H9 (cell line): Measurements from ENCODE around the gene ELOVL2. TPM values are rescaled to one million over a fixed set of nuclear protein-coding genes. Genes with fewer than 3 reads are reported as not detected.

Experiments used
- DNase-seq: peaks from one replicate; pipeline ENCODE4 v3.0.0-alpha.2; 2017
- H2AFZ ChIP-seq: one replicate; pipeline ENCODE4 v1.6.1; 2013; ENCODE audit warnings: mild to moderate bottlenecking, low read length, control low read depth, moderate library complexity
- H2AK5ac ChIP-seq: 2 replicates; pipeline ENCODE4 v1.6.1; 2013; ENCODE audit warnings: low read length, control low read depth, mixed read lengths; ENCODE audit not compliant: insufficient read length
- H2BK120ac ChIP-seq: one replicate; pipeline ENCODE4 v1.6.1; 2013; ENCODE audit warnings: low read depth, mild to moderate bottlenecking, low read length, control low read depth, inconsistent platforms; ENCODE audit not compliant: poor library complexity, severe bottlenecking
- H2BK12ac ChIP-seq: 2 replicates; pipeline ENCODE4 v1.6.1; 2013; ENCODE audit warnings: low read length, control low read depth, mixed read lengths, low read depth; ENCODE audit not compliant: insufficient read length
- H2BK15ac ChIP-seq: 2 replicates; pipeline ENCODE4 v1.6.1; 2013; ENCODE audit warnings: low read depth, low read length, control low read depth
- H2BK20ac ChIP-seq: one replicate; pipeline ENCODE4 v1.6.1; 2013; ENCODE audit warnings: low read depth, mild to moderate bottlenecking, low read length, control low read depth, inconsistent platforms; ENCODE audit not compliant: poor library complexity, severe bottlenecking
- H2BK5ac ChIP-seq: 2 replicates; pipeline ENCODE4 v1.6.1; 2013; ENCODE audit warnings: low read length, control low read depth, mixed read lengths; ENCODE audit not compliant: insufficient read length
- H3K14ac ChIP-seq: 2 replicates; pipeline ENCODE4 v1.6.1; 2013; ENCODE audit warnings: low read length, control low read depth; ENCODE audit not compliant: insufficient read depth
- H3K18ac ChIP-seq: 2 replicates; pipeline ENCODE4 v1.6.1; 2013; ENCODE audit warnings: low read depth, mild to moderate bottlenecking, mixed read lengths, low read length, control low read depth; ENCODE audit not compliant: insufficient read length
- H3K23ac ChIP-seq: 2 replicates; pipeline ENCODE4 v1.6.1; 2013; ENCODE audit warnings: low read length, control low read depth, mixed read lengths, low read depth; ENCODE audit not compliant: insufficient read length
- H3K23me2 ChIP-seq: 2 replicates; pipeline ENCODE4 v1.6.1; 2013; ENCODE audit warnings: low read depth, mild to moderate bottlenecking, mixed read lengths, low read length, control low read depth; ENCODE audit not compliant: insufficient read length, poor library complexity, severe bottlenecking
- H3K27ac ChIP-seq: 2 replicates; pipeline ENCODE4 v1.5.1; 2013; ENCODE audit warnings: low read length, control low read depth, mixed read lengths, low read depth; ENCODE audit not compliant: insufficient read length
- H3K27me3 ChIP-seq: 2 replicates; pipeline ENCODE4 v1.6.1; 2013; ENCODE audit warnings: low read length, control low read depth, inconsistent platforms; ENCODE audit not compliant: insufficient read depth
- H3K4ac ChIP-seq: 2 replicates; pipeline ENCODE4 v1.6.1; 2013; ENCODE audit warnings: low read depth, mild to moderate bottlenecking, control low read depth, inconsistent platforms, low read length, moderate library complexity
- H3K4me1 ChIP-seq: 2 replicates; pipeline ENCODE4 v1.6.1; 2013; ENCODE audit warnings: low read length, control low read depth, inconsistent platforms; ENCODE audit not compliant: insufficient read depth
- H3K4me2 ChIP-seq: 2 replicates; pipeline ENCODE4 v1.6.1; 2013; ENCODE audit warnings: low read length, control low read depth, mixed read lengths; ENCODE audit not compliant: insufficient read length, insufficient read depth
- H3K56ac ChIP-seq: 2 replicates; pipeline ENCODE4 v1.6.1; 2013; ENCODE audit warnings: low read depth, mild to moderate bottlenecking, mixed read lengths, low read length, control low read depth; ENCODE audit not compliant: insufficient read length
- H3K79me1 ChIP-seq: 2 replicates; pipeline ENCODE4 v1.6.1; 2013; ENCODE audit warnings: low read depth, mild to moderate bottlenecking, moderate library complexity, low read length, control low read depth, inconsistent platforms; ENCODE audit not compliant: insufficient read depth, poor library complexity, severe bottlenecking
- H3K79me2 ChIP-seq: 2 replicates; pipeline ENCODE4 v1.6.1; 2013; ENCODE audit warnings: low read length, control low read depth, inconsistent platforms; ENCODE audit not compliant: insufficient read depth
- H3K9ac ChIP-seq: 2 replicates; pipeline ENCODE4 v1.6.1; 2013; ENCODE audit warnings: low read length, control low read depth, mixed read lengths; ENCODE audit not compliant: insufficient read length; ENCODE audit errors: extremely low read depth
- H3K9me3 ChIP-seq: one replicate; pipeline ENCODE4 v1.6.1; 2013; ENCODE audit warnings: low read depth, low read length, inconsistent platforms; ENCODE audit not compliant: control insufficient read depth
- H3T11ph ChIP-seq: one replicate; pipeline ENCODE4 v1.6.1; 2013; ENCODE audit warnings: mild to moderate bottlenecking, low read length, control low read depth, inconsistent platforms
- H4K20me1 ChIP-seq: one replicate; pipeline ENCODE4 v1.6.1; 2013; ENCODE audit not compliant: control insufficient read depth, insufficient read length, insufficient read depth
- H4K5ac ChIP-seq: 2 replicates; pipeline ENCODE4 v1.6.1; 2013; ENCODE audit warnings: low read depth, mild to moderate bottlenecking, mixed read lengths, low read length, control low read depth; ENCODE audit not compliant: insufficient read length
- H4K8ac ChIP-seq: replicated peaks from 2 replicates; pipeline ENCODE4 v1.6.1; 2013; ENCODE audit warnings: low read length, control low read depth, mixed read lengths, low read depth; ENCODE audit not compliant: insufficient read length
- H4K91ac ChIP-seq: 2 replicates; pipeline ENCODE4 v1.6.1; 2013; ENCODE audit warnings: low read depth, mild to moderate bottlenecking, moderate library complexity, mixed read lengths, low read length, control low read depth; ENCODE audit not compliant: insufficient read length
- H3K27ac Mint-ChIP-seq, 3 experiments: 2 replicates in 2 of 3; 3 replicates in 1 of 3; pipeline ENCODE4 v1.8.0; 2020 to 2021; ENCODE audit warnings: mixed read lengths in 3 of 3, mild to moderate bottlenecking in 1 of 3, moderate library complexity in 1 of 3
- H3K27me3 Mint-ChIP-seq: 2 replicates; pipeline ENCODE4 v1.8.0; 2021; ENCODE audit warnings: low read depth, mild to moderate bottlenecking, moderate library complexity, mixed read lengths
- H3K36me3 Mint-ChIP-seq, 3 experiments: 2 replicates in 2 of 3; 3 replicates in 1 of 3; pipeline ENCODE4 v1.8.0; 2020 to 2021; ENCODE audit warnings: low read depth in 3 of 3, mixed read lengths in 3 of 3; ENCODE audit not compliant: insufficient read depth in 1 of 3
- H3K4me1 Mint-ChIP-seq, 2 experiments: 2 replicates each; pipeline ENCODE4 v1.8.0; 2020; ENCODE audit warnings: mixed read lengths in 2 of 2
- H3K4me3 Mint-ChIP-seq, 2 experiments: 2 replicates in 1 of 2; 3 replicates in 1 of 2; pipeline ENCODE4 v1.8.0; 2020 to 2021; ENCODE audit warnings: mild to moderate bottlenecking in 2 of 2, mixed read lengths in 2 of 2, moderate library complexity in 1 of 2
- H3K9me3 Mint-ChIP-seq, 2 experiments: 2 replicates in 1 of 2; 3 replicates in 1 of 2; pipeline ENCODE4 v1.8.0; 2020; ENCODE audit warnings: mild to moderate bottlenecking in 2 of 2, mixed read lengths in 2 of 2, moderate library complexity in 1 of 2
- WGBS: extraction: QIAGEN DNeasy Blood & Tissue Kit; methylation state at CpG from one replicate; pipeline ENCODE4 v1.1.7; 2013; ENCODE audit warnings: missing lambda C conversion rate, low lambda C conversion rate, mixed read lengths; ENCODE audit not compliant: insufficient read length; ENCODE audit errors: extremely low coverage; 5-methylcytosine and 5-hydroxymethylcytosine counted together
- total RNA-seq: library from RNA; stranded (reverse); gene quantifications from 2 replicates; pipeline ENCODE4 v1.2.1, GENCODE V29; 2021
- TF ChIP-seq, protein P1 (sequence below): fragments of 200-600 bp; sonication (generic); conservative IDR thresholded peaks from 3 replicates; pipeline ENCODE4 v1.8.0; 2021; ENCODE audit warnings: antibody characterized with exemption, mild to moderate bottlenecking

Gene ELOVL2
- total RNA-seq, 1 experiment from 2014 or later: 0.57 TPM

DNA sequence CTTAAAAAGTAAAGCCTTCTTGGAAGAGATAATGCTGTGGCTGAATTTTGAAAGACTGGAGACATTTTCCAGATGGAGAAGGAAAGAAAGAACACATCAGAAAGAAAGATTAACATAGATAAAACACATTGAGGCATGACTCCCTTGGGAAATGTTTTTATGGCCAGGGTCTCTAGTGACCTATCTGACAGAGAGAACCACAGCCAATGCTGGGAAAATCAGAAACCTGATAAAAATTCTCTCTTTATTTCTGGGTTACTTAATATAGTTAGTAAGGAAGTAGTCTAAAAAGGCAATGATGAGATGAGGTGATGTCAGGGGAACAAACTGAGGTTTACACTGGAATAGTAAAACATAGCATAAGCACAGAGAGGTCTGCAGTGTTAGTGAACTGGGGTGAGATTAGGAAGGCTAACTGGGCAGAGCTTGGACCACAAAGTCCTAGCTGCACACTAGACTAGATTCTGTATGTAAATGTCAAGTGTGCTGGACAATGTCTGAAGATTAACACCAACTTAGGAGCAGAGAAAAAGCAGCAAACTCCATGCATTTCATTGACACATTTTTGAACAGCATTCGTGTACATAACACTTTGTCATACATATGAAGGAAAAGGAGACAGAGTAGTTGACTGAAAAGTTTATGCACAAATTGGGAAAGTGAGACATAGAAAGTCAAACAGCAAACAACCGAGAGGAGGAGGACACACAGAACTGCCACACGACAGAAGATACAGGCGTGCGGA lies 31.0 kb downstream of the ELOVL2 start:
- Histone ChIP-seq H4K5ac (no peak overlapping the region), H3K27me3 (no peaks in the 10 kb centered on the region), H3K79me1 (no peaks in the 10 kb centered on the region), H3K14ac (no peak overlapping the region), H3K79me2 (no peaks in the 10 kb centered on the region), H3K18ac (no peak overlapping the region), H2BK120ac (no peak overlapping the region), H2AFZ (no peak overlapping the region), H3K9ac (no peak overlapping the region), H3T11ph (no peak overlapping the region), H3K4ac (no peak overlapping the region), H3K9me3 (no peaks in the 10 kb centered on the region), H2BK20ac (no peak overlapping the region), H2BK15ac (no peak overlapping the region), H4K8ac (no peak overlapping the region), H4K91ac (no peak overlapping the region), H3K4me2 (no peak overlapping the region), H2BK12ac (no peak overlapping the region), H3K56ac (no peak overlapping the region), H3K23me2 (no peaks in the 10 kb centered on the region), H3K27ac (no peak overlapping the region), H3K23ac (no peak overlapping the region), H2BK5ac (no peak overlapping the region), H4K20me1 (no peaks in the 10 kb centered on the region), H2AK5ac (no peak overlapping the region), H3K4me1 (no peaks in the 10 kb centered on the region; the same call in 1 of the 2 replicates)
- Mint-ChIP-seq H3K4me1 (peaks cover 15 to 17% of the 10 kb centered on the region in 2 experiments), H3K27me3 (peaks cover 4% of the 10 kb centered on the region), H3K36me3 (no peaks in the 10 kb centered on the region), H3K27ac (no peak overlapping the region), H3K9me3 (no peaks in the 10 kb centered on the region), H3K4me3 (no peak overlapping the region)
- no CpG with 5 or more reads among the region's 5 CpGs for WGBS
- DNase-seq: no peak
- TF ChIP-seq, protein P1, sequence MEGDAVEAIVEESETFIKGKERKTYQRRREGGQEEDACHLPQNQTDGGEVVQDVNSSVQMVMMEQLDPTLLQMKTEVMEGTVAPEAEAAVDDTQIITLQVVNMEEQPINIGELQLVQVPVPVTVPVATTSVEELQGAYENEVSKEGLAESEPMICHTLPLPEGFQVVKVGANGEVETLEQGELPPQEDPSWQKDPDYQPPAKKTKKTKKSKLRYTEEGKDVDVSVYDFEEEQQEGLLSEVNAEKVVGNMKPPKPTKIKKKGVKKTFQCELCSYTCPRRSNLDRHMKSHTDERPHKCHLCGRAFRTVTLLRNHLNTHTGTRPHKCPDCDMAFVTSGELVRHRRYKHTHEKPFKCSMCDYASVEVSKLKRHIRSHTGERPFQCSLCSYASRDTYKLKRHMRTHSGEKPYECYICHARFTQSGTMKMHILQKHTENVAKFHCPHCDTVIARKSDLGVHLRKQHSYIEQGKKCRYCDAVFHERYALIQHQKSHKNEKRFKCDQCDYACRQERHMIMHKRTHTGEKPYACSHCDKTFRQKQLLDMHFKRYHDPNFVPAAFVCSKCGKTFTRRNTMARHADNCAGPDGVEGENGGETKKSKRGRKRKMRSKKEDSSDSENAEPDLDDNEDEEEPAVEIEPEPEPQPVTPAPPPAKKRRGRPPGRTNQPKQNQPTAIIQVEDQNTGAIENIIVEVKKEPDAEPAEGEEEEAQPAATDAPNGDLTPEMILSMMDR: no peak
